Right lobe of liver (tissue), 4 donors: ENCODE data around the gene ATM.

Source experiments
- POLR2A ChIP-seq: fragments of 450-650 bp; IDR thresholded peaks from one replicate; pipeline ENCODE4 v1.6.1; 2017; ENCODE audit warnings: antibody characterized with exemption, mild to moderate bottlenecking
- TF ChIP-seq, protein P1 (sequence below), 4 donors: fragments of 200-600 bp in 3 of 4; fragments of 450-650 bp in 1 of 4; IDR thresholded peaks; one replicate each; pipeline versions ENCODE4 v1.5.1 to v1.8.0; 2016 to 2022; ENCODE audit warnings: antibody characterized with exemption in 4 of 4, mild to moderate bottlenecking in 2 of 4
- donor health status: DM: no; HTN: no; CAD: no.
- donor health status: DM: no; HTN: no; CAD: no.
- donor health status: DM: no; HTN: yes; CAD: no.

DNA sequence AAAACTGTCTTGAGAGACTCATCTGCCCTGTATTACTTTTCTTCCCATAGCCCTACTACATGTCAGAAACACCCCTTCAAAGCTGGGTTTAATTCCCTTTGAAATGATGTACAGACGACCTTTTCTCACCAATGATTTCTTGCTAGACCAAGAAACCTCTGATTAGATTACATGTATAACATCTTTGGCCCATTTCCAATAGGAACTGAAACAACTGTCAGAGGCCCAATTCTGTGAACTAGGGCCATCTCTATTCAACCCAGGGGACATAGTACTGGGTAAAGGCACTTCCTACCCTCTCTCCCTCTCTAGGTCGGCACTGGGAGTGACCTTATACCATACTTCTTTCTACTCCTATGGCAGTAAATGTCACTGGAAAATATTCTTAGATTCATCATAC is 19.8 kb upstream of the ATM start:
- TF ChIP-seq, protein P1, sequence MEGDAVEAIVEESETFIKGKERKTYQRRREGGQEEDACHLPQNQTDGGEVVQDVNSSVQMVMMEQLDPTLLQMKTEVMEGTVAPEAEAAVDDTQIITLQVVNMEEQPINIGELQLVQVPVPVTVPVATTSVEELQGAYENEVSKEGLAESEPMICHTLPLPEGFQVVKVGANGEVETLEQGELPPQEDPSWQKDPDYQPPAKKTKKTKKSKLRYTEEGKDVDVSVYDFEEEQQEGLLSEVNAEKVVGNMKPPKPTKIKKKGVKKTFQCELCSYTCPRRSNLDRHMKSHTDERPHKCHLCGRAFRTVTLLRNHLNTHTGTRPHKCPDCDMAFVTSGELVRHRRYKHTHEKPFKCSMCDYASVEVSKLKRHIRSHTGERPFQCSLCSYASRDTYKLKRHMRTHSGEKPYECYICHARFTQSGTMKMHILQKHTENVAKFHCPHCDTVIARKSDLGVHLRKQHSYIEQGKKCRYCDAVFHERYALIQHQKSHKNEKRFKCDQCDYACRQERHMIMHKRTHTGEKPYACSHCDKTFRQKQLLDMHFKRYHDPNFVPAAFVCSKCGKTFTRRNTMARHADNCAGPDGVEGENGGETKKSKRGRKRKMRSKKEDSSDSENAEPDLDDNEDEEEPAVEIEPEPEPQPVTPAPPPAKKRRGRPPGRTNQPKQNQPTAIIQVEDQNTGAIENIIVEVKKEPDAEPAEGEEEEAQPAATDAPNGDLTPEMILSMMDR (IDR thresholded peaks at IDR 0.05): no peak
- TF ChIP-seq POLR2A: no peak
